ENCODE data around the gene D2HGDH. TPM values are rescaled to one million over a fixed set of nuclear protein-coding genes. Genes with fewer than 3 reads are reported as not detected.
"Not testable (repeated sequence)": the region's sequence is repeated elsewhere in the genome, so short reads cannot be mapped to it uniquely, and the experiment has no call there.

Gene D2HGDH
- total RNA-seq, 3 donors from 2014 or later = 13.9 to 22.5 (median 18.7) TPM

DNA sequence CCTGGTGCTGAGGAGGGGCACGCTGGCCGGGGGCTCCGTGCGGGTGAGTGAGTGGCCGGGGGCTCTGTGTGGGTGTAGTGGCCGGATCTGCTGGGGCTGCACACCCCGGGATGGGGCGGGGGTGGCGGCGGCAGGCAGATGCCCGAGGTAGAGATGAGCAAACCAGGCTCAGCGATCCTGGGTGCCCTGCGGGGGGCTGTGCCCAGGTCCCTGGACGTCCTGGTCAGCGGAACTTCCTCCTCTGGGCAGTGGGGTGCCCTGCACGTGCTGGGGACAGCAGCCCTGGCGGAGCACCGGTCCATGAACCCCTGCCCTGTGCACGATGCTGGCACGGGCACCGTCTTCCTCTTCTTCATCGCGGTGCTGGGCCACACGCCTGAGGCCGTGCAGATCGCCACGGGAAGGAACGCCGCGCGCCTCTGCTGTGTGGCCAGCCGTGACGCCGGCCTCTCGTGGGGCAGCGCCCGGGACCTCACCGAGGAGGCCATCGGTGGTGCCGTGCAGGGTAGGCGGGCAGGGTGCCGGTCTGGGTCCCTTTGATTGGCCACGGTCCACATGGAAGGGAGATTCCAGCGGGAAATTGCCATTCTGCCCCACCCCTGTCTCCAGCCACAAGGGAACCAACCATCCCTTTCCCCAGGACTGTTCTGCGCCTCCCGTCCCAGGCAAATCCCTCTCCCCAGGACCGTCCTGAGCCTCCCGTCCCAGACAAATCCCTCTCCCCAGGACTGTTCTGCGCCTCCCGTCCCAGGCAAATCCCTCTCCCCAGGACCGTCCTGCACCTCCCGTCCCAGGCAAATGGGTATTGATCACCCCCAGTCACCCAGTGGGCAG is 80.4 kb downstream of the D2HGDH start:
- Mint-ChIP-seq H3K27me3 (ENCODE audit: low read depth) (peaks cover 2% of the 10 kb centered on the region), H3K4me3 (no peak overlapping the region), H3K9me3 (no peaks in the 10 kb centered on the region), H3K36me3 (ENCODE audit: insufficient read depth) (no peaks in the 10 kb centered on the region), H3K4me1 (ENCODE audit: low read depth) (peaks cover 7% of the 10 kb centered on the region)
- ATAC-seq = no peak
- no peak for DNase-seq

DNA sequence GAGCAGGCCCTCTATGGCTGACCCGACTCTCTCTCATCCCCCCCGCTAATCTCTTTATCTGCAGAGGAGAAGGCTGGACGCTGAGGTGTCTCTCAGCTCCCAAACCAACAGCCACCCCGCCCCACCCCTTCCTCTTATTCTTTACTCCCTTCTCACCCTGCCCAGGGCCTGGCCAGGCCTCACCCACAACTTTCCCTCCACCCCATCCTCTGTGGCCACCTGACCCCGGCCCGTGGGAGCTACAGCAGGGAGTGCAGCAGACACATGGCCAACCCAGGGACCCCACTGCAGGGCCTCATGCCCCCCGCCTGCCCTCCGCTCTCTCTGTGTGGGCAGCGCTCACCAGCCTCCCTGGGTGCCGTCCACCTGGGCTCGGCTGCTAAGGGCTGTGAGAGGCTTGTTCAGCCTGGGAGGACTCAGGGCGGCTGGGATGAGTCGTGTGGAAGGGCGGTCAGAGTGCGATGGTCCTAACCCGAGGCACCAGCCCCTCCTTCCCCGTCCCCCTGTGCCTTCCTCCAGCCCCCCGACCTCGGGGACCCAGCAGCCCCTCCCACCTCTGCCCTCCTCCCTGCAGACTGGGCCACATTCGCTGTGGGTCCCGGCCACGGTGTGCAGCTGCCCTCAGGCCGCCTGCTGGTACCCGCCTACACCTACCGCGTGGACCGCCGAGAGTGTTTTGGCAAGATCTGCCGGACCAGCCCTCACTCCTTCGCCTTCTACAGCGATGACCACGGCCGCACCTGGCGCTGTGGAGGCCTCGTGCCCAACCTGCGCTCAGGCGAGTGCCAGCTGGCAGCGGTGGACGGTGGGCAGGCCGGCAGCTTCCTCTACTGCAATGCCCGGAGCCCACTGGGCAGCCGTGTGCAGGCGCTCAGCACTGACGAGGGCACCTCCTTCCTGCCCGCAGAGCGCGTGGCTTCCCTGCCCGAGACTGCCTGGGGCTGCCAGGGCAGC is 81.3 kb downstream of the D2HGDH start:
- Mint-ChIP-seq H3K36me3 (ENCODE audit: insufficient read depth) (no peaks in the 10 kb centered on the region), H3K27me3 (ENCODE audit: low read depth) (peaks cover 2% of the 10 kb centered on the region), H3K9me3 (no peaks in the 10 kb centered on the region), H3K4me3 (no peak overlapping the region), H3K4me1 (ENCODE audit: low read depth) (peaks cover 7% of the 10 kb centered on the region)
- no peak for ATAC-seq
- no peak for DNase-seq

DNA sequence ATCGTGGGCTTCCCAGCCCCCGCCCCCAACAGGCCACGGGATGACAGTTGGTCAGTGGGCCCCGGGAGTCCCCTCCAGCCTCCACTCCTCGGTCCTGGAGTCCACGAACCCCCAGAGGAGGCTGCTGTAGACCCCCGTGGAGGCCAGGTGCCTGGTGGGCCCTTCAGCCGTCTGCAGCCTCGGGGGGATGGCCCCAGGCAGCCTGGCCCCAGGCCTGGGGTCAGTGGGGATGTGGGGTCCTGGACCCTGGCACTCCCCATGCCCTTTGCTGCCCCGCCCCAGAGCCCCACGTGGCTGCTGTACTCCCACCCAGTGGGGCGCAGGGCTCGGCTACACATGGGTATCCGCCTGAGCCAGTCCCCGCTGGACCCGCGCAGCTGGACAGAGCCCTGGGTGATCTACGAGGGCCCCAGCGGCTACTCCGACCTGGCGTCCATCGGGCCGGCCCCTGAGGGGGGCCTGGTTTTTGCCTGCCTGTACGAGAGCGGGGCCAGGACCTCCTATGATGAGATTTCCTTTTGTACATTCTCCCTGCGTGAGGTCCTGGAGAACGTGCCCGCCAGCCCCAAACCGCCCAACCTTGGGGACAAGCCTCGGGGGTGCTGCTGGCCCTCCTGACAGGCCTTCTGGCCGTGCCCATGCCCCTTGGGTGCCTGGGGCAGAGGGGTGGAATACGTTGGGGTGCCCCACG is 82.1 kb downstream of the D2HGDH start:
- Mint-ChIP-seq H3K36me3 (ENCODE audit: insufficient read depth) (no peaks in the 10 kb centered on the region), H3K4me1 (ENCODE audit: low read depth) (peaks cover 7% of the 10 kb centered on the region), H3K4me3 (no peak overlapping the region), H3K27me3 (ENCODE audit: low read depth) (peaks cover 2% of the 10 kb centered on the region), H3K9me3 (no peaks in the 10 kb centered on the region)
- DNase-seq (no peak), ATAC-seq (no peak)

DNA sequence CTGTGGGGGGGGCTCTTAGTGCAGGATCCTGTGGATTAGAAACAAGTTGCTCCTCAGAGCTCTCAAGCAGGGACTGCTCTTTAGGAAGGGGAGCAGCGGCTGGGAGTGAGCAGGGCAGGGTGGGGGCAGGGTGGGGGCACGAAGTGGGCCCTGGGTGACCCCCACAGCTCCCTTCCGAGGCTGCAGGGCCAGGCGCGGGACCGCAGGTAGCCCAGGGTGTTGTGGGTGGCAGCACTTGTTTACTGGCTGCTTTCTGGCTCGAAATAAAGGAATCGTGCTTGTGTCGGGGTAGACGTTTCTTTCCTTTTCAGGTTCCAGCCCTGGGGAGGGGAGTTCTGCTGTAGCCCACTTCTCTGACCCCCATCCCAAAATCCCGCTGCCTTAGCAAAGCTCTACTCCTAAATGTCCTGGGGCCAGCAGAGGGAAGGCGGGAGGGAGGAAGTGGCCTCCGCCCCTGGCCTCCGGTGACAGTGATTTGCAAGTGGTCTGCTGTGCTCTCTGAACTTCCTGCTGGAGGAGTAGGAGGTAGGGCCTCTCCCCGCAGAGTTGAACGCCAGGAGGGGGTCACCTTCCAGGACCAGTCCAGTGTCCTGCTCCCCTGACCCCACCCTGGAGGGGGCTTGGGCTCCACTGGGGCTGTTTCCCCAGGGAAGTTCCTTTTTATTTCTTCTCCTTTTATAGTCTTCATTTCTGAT is 82.8 kb downstream of the D2HGDH start:
- no peaks in the 10 kb centered on the region for H3K9me3 Mint-ChIP-seq
- H3K36me3 Mint-ChIP-seq (ENCODE audit: insufficient read depth) = no peaks in the 10 kb centered on the region
- H3K27me3 Mint-ChIP-seq (ENCODE audit: low read depth) = peaks cover 2% of the 10 kb centered on the region
- H3K4me1 Mint-ChIP-seq (ENCODE audit: low read depth) = peaks cover 7% of the 10 kb centered on the region
- ATAC-seq = no peak
- H3K4me3 Mint-ChIP-seq = no peak overlapping the region
- no peak for DNase-seq

DNA sequence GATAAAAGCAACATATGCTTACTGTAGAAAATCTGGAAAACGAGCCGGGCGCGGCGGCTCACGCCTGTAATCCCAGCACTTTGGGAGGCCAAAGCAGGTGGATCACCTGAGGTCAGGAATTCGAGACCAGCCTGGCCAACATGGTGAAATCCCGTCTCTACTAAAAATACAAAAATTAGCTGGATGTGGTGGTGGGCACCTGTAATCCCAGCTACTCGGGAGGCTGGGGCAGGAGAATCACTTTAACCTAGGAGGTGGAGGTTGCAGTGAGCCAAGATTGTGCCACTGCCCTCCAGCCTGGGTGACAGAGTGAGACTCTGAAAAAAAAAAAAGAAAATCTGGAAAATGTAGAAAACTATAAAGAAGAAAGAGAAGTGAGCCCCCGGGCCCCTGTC is 83.4 kb downstream of the D2HGDH start:
- not testable (repeated sequence) for H3K9me3 Mint-ChIP-seq; DNase-seq; ATAC-seq; H3K4me1 Mint-ChIP-seq (ENCODE audit: low read depth); H3K27me3 Mint-ChIP-seq (ENCODE audit: low read depth); H3K4me3 Mint-ChIP-seq; H3K36me3 Mint-ChIP-seq (ENCODE audit: insufficient read depth)

Other genes with a start within 250 kb of the D2HGDH start
- 100 to 1,000 TPM in 2 of 3 donors, 10 to 100 TPM in 1; 97.1 to 104 (median 100) TPM for gene STK25, start 226.0 kb upstream of the D2HGDH start, total RNA-seq
- under 1 TPM; 0.15 to 0.19 (median 0.16) TPM for gene BOK, start 175.9 kb upstream of the D2HGDH start, total RNA-seq
- 10 to 100 TPM; 58.6 to 61.8 (median 59.0) TPM for gene THAP4, start 97.5 kb upstream of the D2HGDH start, total RNA-seq
- 10 to 100 TPM; 72.6 to 82.4 (median 75.3) TPM for gene ATG4B, start 96.9 kb upstream of the D2HGDH start, total RNA-seq
- gene DTYMK, start 47.8 kb upstream of the D2HGDH start, total RNA-seq = 100 to 1,000 TPM in 1 of 3 donors, 10 to 100 TPM in 2; 89.5 to 110 (median 94.9) TPM
- 10 to 100 TPM; 49.2 to 53.5 (median 51.8) TPM for gene ING5, start 32.6 kb upstream of the D2HGDH start, total RNA-seq
- gene GAL3ST2, start 42.2 kb downstream of the D2HGDH start, total RNA-seq = under 1 TPM in 2 of 3 donors, not detected in 1; 0.23 to 0.33 TPM
- gene NEU4, start 74.6 kb downstream of the D2HGDH start, total RNA-seq = under 1 TPM in 1 of 3 donors, not detected in 2; 0.65 TPM
- 100 to 1,000 TPM in 1 of 3 donors, 10 to 100 TPM in 2; 60.5 to 102 (median 77.3) TPM for gene PDCD1, start 124.3 kb downstream of the D2HGDH start, total RNA-seq
- gene RTP5, start 135.1 kb downstream of the D2HGDH start, total RNA-seq = under 1 TPM; 0.13 to 0.14 (median 0.13) TPM